ENCODE data around the gene NOC3L. TPM values are rescaled to one million over a fixed set of nuclear protein-coding genes. Genes with fewer than 3 reads are reported as not detected.

The NOC3L gene
- total and polyA plus RNA-seq, 10 of the 15 experiments (the other 5 are each of a cell fraction or from before 2014, with no cell fraction given) = 27.8 to 51.4 (median 40.5) TPM

DNA sequence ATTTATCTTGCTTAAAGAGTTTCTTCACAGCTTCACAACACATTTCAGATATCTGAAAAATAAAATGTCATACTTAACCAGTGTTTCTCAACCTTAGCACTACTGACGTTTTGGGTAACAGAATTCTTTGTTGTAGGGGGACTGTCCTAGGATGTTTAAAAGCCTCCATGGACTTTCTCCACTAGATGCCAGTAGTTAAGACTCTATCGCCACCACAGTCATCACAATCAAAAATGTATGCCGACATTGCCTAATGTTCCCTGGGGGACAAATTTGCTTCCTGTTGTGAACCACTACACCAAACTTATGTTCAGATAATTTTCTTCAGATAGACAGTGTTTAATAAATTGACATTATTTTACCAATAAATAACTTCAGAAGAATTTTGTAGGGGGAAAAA lies 13.4 kb downstream of the NOC3L start:
- ChIA-PET RAD21 (ENCODE audit: unreplicated experiment) (interaction anchor here (0.8 kb wide), 1 partner anchor 95 kb away, joined by 3 read pairs; no protein-coding TSS in a partner anchor), POLR2A (interaction anchor here (0.7 to 3.4 kb wide), 3 partner anchors 9 to 53 kb away, joined by 4 to 15 read pairs (median 5); partner anchors contain the start of genes NOC3L and TBC1D12), CTCF (interaction anchor here (0.6 to 1.2 kb wide), 3 partner anchors 52 to 1292 kb away, joined by 3 to 4 read pairs (median 4); partner anchors contain the start of gene TBC1D12), SMC1A (ENCODE audit: uncharacterized antibody, unreplicated experiment) (interaction anchor here (0.8 to 2.3 kb wide), 2 partner anchors 13 to 56 kb away, joined by 3 to 9 read pairs; partner anchors contain the start of gene NOC3L)
- 76% methylated on average over 3 of the region's 3 CpGs for WGBS (ENCODE audit: insufficient coverage, insufficient replicate concordance, low lambda C conversion rate, missing lambda C conversion rate)
- Histone ChIP-seq H3K4me2 (ENCODE audit: control insufficient read depth, insufficient read depth) (no peak overlapping the region), H3K9ac (ENCODE audit: control insufficient read depth, insufficient read depth, low read length) (no peak overlapping the region), H3K9me3 (replicated peaks; ENCODE audit: control insufficient read depth, insufficient read depth, low read length) (no peaks in the 10 kb centered on the region; the same call in 2 of the 3 replicates), H4K20me1 (ENCODE audit: control insufficient read depth, insufficient read depth) (no peaks in the 10 kb centered on the region), H3K27me3 (replicated peaks in 1 of 2; ENCODE audit: control insufficient read depth in 2 of 2, insufficient read depth in 2 of 2, low read length in 1 of 2) (no peaks in the 10 kb centered on the region), H3K36me3 (ENCODE audit: control insufficient read depth in 2 of 2, insufficient read depth in 2 of 2, low read length in 1 of 2) (peaks cover 4 to 31% of the 10 kb centered on the region in 2 experiments), H2AFZ (ENCODE audit: control insufficient read depth, low read depth, low read length) (no peak overlapping the region), H3K4me3 (no peak overlapping the region), H3K4me1 (ENCODE audit: control insufficient read depth, insufficient read depth, low read length) (peaks cover 9% of the 10 kb centered on the region), H3K79me2 (ENCODE audit: control insufficient read depth, insufficient read depth, low read length) (no peaks in the 10 kb centered on the region), H3K27ac (ENCODE audit: control insufficient read depth, insufficient read depth) (no peak overlapping the region)
- no TSS peak for BruUV-seq (replicated peaks)
- DNase-seq (ENCODE audit: low read depth, low spot score) (no peak), FAIRE-seq (no peak), ATAC-seq (no peak)
- intact Hi-C loops (cut with micrococcal nuclease; ENCODE audit: unreplicated experiment) (no loop called here), in situ Hi-C loops (cut with MboI) (no loop called here)
- no peak for TF ChIP-seq BRCA1 (IDR thresholded peaks at IDR 0.05; ENCODE audit: low read depth, low read length)
- no peak for TF ChIP-seq SP1 (IDR thresholded peaks at IDR 0.05; ENCODE audit: low read depth, low read length)
- no peak for TF ChIP-seq NFXL1 (IDR thresholded peaks at IDR 0.05; ENCODE audit: borderline replicate concordance)
- no peak for TF ChIP-seq SMARCA5 (IDR thresholded peaks at IDR 0.05)
- TF ChIP-seq, protein P1, sequence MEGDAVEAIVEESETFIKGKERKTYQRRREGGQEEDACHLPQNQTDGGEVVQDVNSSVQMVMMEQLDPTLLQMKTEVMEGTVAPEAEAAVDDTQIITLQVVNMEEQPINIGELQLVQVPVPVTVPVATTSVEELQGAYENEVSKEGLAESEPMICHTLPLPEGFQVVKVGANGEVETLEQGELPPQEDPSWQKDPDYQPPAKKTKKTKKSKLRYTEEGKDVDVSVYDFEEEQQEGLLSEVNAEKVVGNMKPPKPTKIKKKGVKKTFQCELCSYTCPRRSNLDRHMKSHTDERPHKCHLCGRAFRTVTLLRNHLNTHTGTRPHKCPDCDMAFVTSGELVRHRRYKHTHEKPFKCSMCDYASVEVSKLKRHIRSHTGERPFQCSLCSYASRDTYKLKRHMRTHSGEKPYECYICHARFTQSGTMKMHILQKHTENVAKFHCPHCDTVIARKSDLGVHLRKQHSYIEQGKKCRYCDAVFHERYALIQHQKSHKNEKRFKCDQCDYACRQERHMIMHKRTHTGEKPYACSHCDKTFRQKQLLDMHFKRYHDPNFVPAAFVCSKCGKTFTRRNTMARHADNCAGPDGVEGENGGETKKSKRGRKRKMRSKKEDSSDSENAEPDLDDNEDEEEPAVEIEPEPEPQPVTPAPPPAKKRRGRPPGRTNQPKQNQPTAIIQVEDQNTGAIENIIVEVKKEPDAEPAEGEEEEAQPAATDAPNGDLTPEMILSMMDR (IDR thresholded peaks at IDR 0.05 in 2 of 3, conservative IDR thresholded peaks at IDR 0.05 in 1 of 3; ENCODE audit: control insufficient read depth in 2 of 3, extremely low read depth in 1 of 3, insufficient read depth in 1 of 3, low read depth in 3 of 3, low read length in 3 of 3) = no peak
- TF ChIP-seq WRNIP1 (IDR thresholded peaks at IDR 0.05; ENCODE audit: borderline replicate concordance, low read depth, low read length) = no peak
- TF ChIP-seq RCOR1 (conservative IDR thresholded peaks at IDR 0.05; ENCODE audit: low read depth, low read length) = no peak
- no peak for TF ChIP-seq ETV6 (conservative IDR thresholded peaks at IDR 0.05 in 1 of 2, IDR thresholded peaks at IDR 0.05 in 1 of 2; ENCODE audit: borderline replicate concordance in 1 of 2, low read depth in 1 of 2)
- TF ChIP-seq SMAD1 (IDR thresholded peaks at IDR 0.05; ENCODE audit: low read depth, partially characterized antibody) = no peak
- no peak for TF ChIP-seq FOS (IDR thresholded peaks at IDR 0.05; ENCODE audit: borderline replicate concordance, extremely low read depth, insufficient read length)
- TF ChIP-seq BCL11A (IDR thresholded peaks at IDR 0.05; ENCODE audit: low read depth, low read length) = no peak
- TF ChIP-seq YBX1 (IDR thresholded peaks at IDR 0.05) = no peak
- no peak for TF ChIP-seq YY1 (IDR thresholded peaks at IDR 0.05; ENCODE audit: low read depth, low read length)
- TF ChIP-seq, protein P2, sequence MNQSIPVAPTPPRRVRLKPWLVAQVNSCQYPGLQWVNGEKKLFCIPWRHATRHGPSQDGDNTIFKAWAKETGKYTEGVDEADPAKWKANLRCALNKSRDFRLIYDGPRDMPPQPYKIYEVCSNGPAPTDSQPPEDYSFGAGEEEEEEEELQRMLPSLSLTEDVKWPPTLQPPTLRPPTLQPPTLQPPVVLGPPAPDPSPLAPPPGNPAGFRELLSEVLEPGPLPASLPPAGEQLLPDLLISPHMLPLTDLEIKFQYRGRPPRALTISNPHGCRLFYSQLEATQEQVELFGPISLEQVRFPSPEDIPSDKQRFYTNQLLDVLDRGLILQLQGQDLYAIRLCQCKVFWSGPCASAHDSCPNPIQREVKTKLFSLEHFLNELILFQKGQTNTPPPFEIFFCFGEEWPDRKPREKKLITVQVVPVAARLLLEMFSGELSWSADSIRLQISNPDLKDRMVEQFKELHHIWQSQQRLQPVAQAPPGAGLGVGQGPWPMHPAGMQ (IDR thresholded peaks at IDR 0.05; ENCODE audit: borderline replicate concordance) = no peak
- TF ChIP-seq, protein P3, sequence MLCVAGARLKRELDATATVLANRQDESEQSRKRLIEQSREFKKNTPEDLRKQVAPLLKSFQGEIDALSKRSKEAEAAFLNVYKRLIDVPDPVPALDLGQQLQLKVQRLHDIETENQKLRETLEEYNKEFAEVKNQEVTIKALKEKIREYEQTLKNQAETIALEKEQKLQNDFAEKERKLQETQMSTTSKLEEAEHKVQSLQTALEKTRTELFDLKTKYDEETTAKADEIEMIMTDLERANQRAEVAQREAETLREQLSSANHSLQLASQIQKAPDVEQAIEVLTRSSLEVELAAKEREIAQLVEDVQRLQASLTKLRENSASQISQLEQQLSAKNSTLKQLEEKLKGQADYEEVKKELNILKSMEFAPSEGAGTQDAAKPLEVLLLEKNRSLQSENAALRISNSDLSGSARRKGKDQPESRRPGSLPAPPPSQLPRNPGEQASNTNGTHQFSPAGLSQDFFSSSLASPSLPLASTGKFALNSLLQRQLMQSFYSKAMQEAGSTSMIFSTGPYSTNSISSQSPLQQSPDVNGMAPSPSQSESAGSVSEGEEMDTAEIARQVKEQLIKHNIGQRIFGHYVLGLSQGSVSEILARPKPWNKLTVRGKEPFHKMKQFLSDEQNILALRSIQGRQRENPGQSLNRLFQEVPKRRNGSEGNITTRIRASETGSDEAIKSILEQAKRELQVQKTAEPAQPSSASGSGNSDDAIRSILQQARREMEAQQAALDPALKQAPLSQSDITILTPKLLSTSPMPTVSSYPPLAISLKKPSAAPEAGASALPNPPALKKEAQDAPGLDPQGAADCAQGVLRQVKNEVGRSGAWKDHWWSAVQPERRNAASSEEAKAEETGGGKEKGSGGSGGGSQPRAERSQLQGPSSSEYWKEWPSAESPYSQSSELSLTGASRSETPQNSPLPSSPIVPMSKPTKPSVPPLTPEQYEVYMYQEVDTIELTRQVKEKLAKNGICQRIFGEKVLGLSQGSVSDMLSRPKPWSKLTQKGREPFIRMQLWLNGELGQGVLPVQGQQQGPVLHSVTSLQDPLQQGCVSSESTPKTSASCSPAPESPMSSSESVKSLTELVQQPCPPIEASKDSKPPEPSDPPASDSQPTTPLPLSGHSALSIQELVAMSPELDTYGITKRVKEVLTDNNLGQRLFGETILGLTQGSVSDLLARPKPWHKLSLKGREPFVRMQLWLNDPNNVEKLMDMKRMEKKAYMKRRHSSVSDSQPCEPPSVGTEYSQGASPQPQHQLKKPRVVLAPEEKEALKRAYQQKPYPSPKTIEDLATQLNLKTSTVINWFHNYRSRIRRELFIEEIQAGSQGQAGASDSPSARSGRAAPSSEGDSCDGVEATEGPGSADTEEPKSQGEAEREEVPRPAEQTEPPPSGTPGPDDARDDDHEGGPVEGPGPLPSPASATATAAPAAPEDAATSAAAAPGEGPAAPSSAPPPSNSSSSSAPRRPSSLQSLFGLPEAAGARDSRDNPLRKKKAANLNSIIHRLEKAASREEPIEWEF (IDR thresholded peaks at IDR 0.05; ENCODE audit: insufficient replicate concordance, low read depth, low read length) = no peak

All from GM12878 (cell line).